ENCODE results near the gene CDC23.
"Not testable (repeated sequence)": the region's sequence is repeated elsewhere in the genome, so short reads cannot be mapped to it uniquely, and the experiment has no call there.

Gene CDC23

DNA sequence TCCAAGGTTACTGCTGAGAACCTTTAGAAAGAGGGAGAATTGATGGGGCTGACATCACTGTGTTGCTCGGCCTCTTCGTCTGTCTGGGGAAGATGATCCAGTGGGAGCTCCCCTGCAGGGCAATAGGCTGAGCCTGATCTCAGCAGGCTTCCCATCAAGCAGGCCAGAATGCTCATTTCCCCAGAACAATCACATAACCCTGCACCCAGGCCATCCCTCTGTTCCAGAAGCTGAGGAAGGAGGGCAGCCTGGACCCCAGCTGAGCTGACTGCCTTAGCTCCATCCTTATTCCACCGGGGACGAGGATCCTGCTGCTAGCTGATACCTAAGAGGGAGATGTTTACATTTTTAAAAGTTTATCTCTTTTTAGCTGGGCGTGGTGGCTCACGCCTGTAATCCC lies 11.6 kb upstream of the CDC23 start:
- no peak for DNase-seq (ENCODE audit: low read depth)
- H3K4me3 ChIP-seq (ENCODE audit: low read depth, low read length): no peak overlapping the region

DNA sequence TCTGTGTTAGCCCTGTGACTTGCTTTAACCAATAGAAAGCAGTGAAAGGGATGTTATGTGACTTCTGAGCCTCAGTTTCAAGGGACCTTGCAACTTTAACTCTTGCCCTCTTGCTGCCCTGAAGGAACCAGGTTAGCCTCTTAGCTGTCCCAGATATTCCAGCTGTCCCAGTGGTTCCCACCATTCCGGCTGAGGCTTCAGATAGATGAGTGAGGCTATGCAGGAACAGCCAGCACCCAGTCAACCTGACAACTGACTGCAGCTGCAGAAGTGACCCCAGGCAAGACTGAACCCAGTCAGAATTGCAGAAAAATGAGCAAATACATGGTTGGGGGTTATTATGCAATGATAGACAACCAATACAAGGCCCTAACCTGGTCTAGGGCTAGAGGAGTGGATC lies 10.4 kb upstream of the CDC23 start:
- no peak overlapping the region for H3K4me3 ChIP-seq (ENCODE audit: low read depth, low read length)
- no peak for DNase-seq (ENCODE audit: low read depth)

GRCh38 chr5:138216799-138217198 lies 3.7 kb upstream of the CDC23 start:
- no peak overlapping the region for H3K4me3 ChIP-seq (ENCODE audit: low read depth, low read length)
- no peak for DNase-seq (ENCODE audit: low read depth)

- no peak for DNase-seq (ENCODE audit: low read depth)
- peak overlapping the region; percentile 100 for H3K4me3 ChIP-seq (ENCODE audit: low read depth, low read length)
Observed at GRCh38 chr5:138212828-138213160, 329 bp downstream of the CDC23 start.

- H3K4me3 ChIP-seq (ENCODE audit: low read depth, low read length): no peak overlapping the region
- no peak for DNase-seq (ENCODE audit: low read depth)
Observed at GRCh38 chr5:138210985-138211384, 2.1 kb downstream of the CDC23 start.

- not testable (repeated sequence) for H3K4me3 ChIP-seq (ENCODE audit: low read depth, low read length)
Observed at GRCh38 chr5:138193859-138194258, 19.3 kb downstream of the CDC23 start.

DNA sequence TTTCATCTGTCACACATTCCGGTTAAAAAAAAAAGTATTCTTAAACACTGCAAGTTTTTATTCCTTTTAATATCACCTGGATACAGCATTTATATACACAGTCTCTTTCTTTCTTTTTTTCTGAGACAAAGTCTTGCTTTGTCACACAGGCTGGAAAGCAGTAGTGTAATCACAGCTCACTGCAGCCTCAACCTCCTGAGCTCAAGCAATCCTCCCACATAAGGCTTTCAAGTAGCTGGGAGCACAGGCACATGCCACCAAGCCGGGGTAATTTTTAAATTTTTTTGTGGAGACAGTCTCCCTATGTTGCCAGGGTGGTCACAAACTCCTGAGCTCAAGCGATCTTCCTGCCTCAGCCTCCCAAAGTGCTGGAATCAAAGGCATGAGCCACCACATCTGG lies 20.3 kb downstream of the CDC23 start:
- H3K4me3 ChIP-seq (ENCODE audit: low read depth, low read length): no peak overlapping the region
- no peak for DNase-seq (ENCODE audit: low read depth)

More at GRCh38 chr5:138193859-138194258, 19.3 kb downstream of the CDC23 start:
- not testable (repeated sequence) for DNase-seq (ENCODE audit: low read depth)

GRCh38 chr5:138188626-138189025 lies 24.5 kb downstream of the CDC23 start:
- DNase-seq (ENCODE audit: low read depth): no peak
- no peak overlapping the region for H3K4me3 ChIP-seq (ENCODE audit: low read depth, low read length)

GRCh38 chr5:138186002-138186447 lies 27.1 kb downstream of the CDC23 start:
- DNase-seq (ENCODE audit: low read depth): no peak

DNA sequence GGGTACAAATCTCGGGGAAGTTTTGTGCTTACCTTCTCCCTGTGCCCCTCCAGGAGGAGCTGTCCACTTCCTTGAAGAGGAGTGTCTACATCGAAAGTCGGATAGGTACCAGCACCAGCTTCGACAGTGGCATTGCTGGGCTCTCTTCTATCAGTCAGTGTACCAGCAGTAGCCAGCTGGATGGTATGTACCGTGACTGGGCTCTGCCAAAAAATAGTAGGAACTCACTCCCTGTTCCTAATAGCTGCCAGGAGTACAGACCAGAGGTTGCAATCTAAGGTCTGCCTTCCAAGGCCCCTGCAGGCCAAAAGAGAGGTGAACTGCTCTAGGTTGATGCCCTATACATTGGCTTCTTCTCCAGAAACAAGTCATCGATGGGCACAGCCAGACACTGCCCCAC lies 30.3 kb downstream of the CDC23 start:
- no peak for DNase-seq (ENCODE audit: low read depth)

More at GRCh38 chr5:138186002-138186447, 27.1 kb downstream of the CDC23 start:
- no peak overlapping the region for H3K4me3 ChIP-seq (ENCODE audit: low read depth, low read length)

GRCh38 chr5:138180841-138181240 lies 32.3 kb downstream of the CDC23 start:
- no peak overlapping the region for H3K4me3 ChIP-seq (ENCODE audit: low read depth, low read length)
- no peak for DNase-seq (ENCODE audit: low read depth)

More for the DNA sequence above, 30.3 kb downstream of the CDC23 start:
- H3K4me3 ChIP-seq (ENCODE audit: low read depth, low read length): no peak overlapping the region

GRCh38 chr5:138180183-138180782 lies 32.8 kb downstream of the CDC23 start:
- H3K4me3 ChIP-seq (ENCODE audit: low read depth, low read length): peak overlapping the region; percentile 90
- peak; percentile 18 for DNase-seq (ENCODE audit: low read depth)

- peak overlapping the region; percentile 90 for H3K4me3 ChIP-seq (ENCODE audit: low read depth, low read length)
- DNase-seq (ENCODE audit: low read depth): no peak
Observed at GRCh38 chr5:138179277-138179857, 33.8 kb downstream of the CDC23 start.

- peak; percentile 85 for DNase-seq (ENCODE audit: low read depth)
- H3K4me3 ChIP-seq (ENCODE audit: low read depth, low read length): peak within 1 kb of the TSS; percentile 90
Observed at GRCh38 chr5:138178516-138179276, 34.4 kb downstream of the CDC23 start, which contains the start of the genes BRD8 and KIF20A. Gene BRD8 (minus strand): TSS chr5:138178630. CDS start chr5:138178614, 16 bp downstream. Gene KIF20A (plus strand): TSS chr5:138179112. CDS start chr5:138179681, 569 bp downstream.

DNA sequence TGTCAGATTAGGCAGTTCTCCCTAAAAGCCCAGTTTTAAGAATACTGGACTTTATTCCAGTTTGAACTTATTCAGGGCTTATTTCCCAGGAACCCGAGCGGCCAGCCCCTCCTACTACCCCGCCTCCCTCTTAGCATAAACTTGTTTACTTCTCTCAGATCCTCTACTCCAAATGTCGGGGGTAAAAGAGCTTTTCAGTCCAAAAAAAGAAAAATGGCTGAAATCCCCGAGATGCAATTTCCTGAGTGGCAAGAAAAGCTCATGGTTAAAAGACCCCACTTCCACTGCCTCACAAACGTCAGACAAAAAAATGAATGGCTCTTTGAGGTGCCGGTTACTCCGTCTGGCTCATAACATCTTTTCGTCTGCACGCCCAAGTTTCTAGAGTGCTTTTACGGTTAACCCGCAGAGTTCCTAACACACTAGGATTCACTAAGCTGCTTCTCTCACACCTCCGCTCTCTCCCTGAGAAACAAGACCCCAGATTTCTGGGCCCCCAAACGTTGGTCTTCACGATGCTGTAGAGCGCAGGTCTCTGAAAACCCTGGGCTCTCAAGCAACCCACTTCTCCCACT lies 35.1 kb downstream of the CDC23 start:
- H3K4me3 ChIP-seq (ENCODE audit: low read depth, low read length): peak overlapping the region; percentile 90
- no peak for DNase-seq (ENCODE audit: low read depth)

DNA sequence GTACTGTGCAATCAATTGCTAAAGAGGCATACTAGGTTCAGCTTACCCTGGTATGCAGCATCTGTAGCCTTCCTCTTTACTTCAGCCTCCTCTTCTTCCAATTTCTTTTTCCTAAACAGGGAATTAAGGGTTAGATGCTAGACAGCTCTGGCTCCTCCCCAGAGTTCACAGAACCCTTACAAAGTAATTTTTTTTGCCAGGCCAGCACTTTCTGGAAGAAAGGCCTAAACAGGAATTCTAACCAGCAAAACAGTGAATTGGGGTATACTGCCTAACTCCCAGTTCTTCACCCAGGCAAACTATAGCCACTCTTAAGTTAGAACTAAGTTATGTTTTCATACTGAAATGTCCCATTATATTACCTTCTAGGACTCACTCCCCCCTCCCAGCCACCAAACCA lies 42.8 kb downstream of the CDC23 start:
- DNase-seq (ENCODE audit: low read depth): no peak
- no peak overlapping the region for H3K4me3 ChIP-seq (ENCODE audit: low read depth, low read length)

- H3K4me3 ChIP-seq (ENCODE audit: low read depth, low read length): no peak overlapping the region
- DNase-seq (ENCODE audit: low read depth): no peak
Observed at GRCh38 chr5:138169124-138169523, 44.0 kb downstream of the CDC23 start.

GRCh38 chr5:138163721-138164120 lies 49.4 kb downstream of the CDC23 start:
- no peak for DNase-seq (ENCODE audit: low read depth)
- no peak overlapping the region for H3K4me3 ChIP-seq (ENCODE audit: low read depth, low read length)

GRCh38 chr5:138160706-138161105 lies 52.4 kb downstream of the CDC23 start:
- no peak for DNase-seq (ENCODE audit: low read depth)

GRCh38 chr5:138159666-138160065 lies 53.5 kb downstream of the CDC23 start:
- no peak for DNase-seq (ENCODE audit: low read depth)
- no peak overlapping the region for H3K4me3 ChIP-seq (ENCODE audit: low read depth, low read length)

More at GRCh38 chr5:138160706-138161105, 52.4 kb downstream of the CDC23 start:
- no peak overlapping the region for H3K4me3 ChIP-seq (ENCODE audit: low read depth, low read length)

Measured in skeletal muscle cell (primary cell).